Measurements from ENCODE around the gene WSCD1. TPM values are rescaled to one million over a fixed set of nuclear protein-coding genes. Genes with fewer than 3 reads are reported as not detected.

The WSCD1 gene
- total RNA-seq = 10 to 100 TPM in 1 of 10 donors, 1 to 10 TPM in 9; 3.4 to 13.8 (median 4.2) TPM
- polyA plus RNA-seq = 1 to 10 TPM; 2.5 to 3.9 TPM
- long read RNA-seq, donor 1, full-length matches to known transcripts = 7 of 20 reads
- long read RNA-seq, donor 1, partial matches to known transcripts = 2 of 20 reads
- long read RNA-seq, donor 1, other reads (novel, unspliced or antisense) = 11 of 20 reads
- long read RNA-seq, donor 2, full-length matches to known transcripts = 7 of 15 reads
- long read RNA-seq, donor 2, partial matches to known transcripts = 8 of 15 reads
- long read RNA-seq, donor 2, other reads (novel, unspliced or antisense) = 0 of 15 reads
- long read RNA-seq, donor 3, full-length matches to known transcripts = 1 of 2 reads
- long read RNA-seq, donor 3, partial matches to known transcripts = 0 of 2 reads
- long read RNA-seq, donor 3, other reads (novel, unspliced or antisense) = 1 of 2 reads

GRCh38 chr17:6069539-6070429, at the start of gene WSCD1:
Gene WSCD1 (plus strand): TSS chr17:6070379. CDS start chr17:6080659, 10,280 bp downstream.
- peak within 1 kb of the TSS; percentile 38 to 81 (median 63) for H3K4me3 ChIP-seq
- TF ChIP-seq CTCF (IDR thresholded peaks at IDR 0.05) = no peak
- H3K27me3 ChIP-seq = peaks cover 0 to 52% (median 32%) of the 10 kb centered on the region in 7 donors
- DNase-seq = peak in 1 of 2 donors; percentile 42
- H3K27ac ChIP-seq = peak within 1 kb of the TSS in 5 of 10 donors; percentile 12 to 64 (median 44)
- peaks cover 0 to 12% (median 7%) of the 10 kb centered on the region in 9 donors for H3K4me1 ChIP-seq
- peak; percentile 27 to 81 (median 66) for ATAC-seq
- no peaks in the 10 kb centered on the region for H3K9me3 ChIP-seq
- intact Hi-C loops (cut with DNase I) = loop anchor here in 4 of 10 donors (10.0 kb wide), 4 partner anchors 335 to 485 kb away; partner anchors contain the start of gene NLRP1 (in 1 of the 4)
- no peaks in the 10 kb centered on the region for H3K36me3 ChIP-seq
- whole genome bisulfite sequencing, 2 donors = 6 to 13% methylated on average over 47 to 69 of the region's 71 CpGs

- no peaks in the 10 kb centered on the region for H3K9me3 ChIP-seq
- WGBS, 2 donors = 67 to 69% methylated on average over 5 of the region's 5 CpGs
- H3K27me3 ChIP-seq = peaks cover 0 to 43% (median 9%) of the 10 kb centered on the region in 7 donors
- DNase-seq (no peak), ATAC-seq (no peak)
- H3K4me1 ChIP-seq = no peaks in the 10 kb centered on the region
- intact Hi-C loops (cut with DNase I) = no loop called here
- H3K4me3 ChIP-seq = no peak overlapping the region
- H3K36me3 ChIP-seq = no peaks in the 10 kb centered on the region
- H3K27ac ChIP-seq = no peak overlapping the region
- TF ChIP-seq CTCF (IDR thresholded peaks at IDR 0.05) = no peak
Observed at GRCh38 chr17:6021011-6021400, 49.2 kb upstream of the WSCD1 start.

- TF ChIP-seq CTCF (IDR thresholded peaks at IDR 0.05) = no peak
- ATAC-seq (no peak), DNase-seq (no peak)
- intact Hi-C loops (cut with DNase I) = no loop called here
- H3K4me1 ChIP-seq = no peaks in the 10 kb centered on the region
- H3K9me3 ChIP-seq = no peaks in the 10 kb centered on the region
- no peaks in the 10 kb centered on the region for H3K36me3 ChIP-seq
- 80% methylated on average over 9 of the region's 9 CpGs for WGBS, 2 donors
- no peak overlapping the region for H3K4me3 ChIP-seq
- peaks cover 0 to 49% (median 9%) of the 10 kb centered on the region in 7 donors for H3K27me3 ChIP-seq
- H3K27ac ChIP-seq = no peak overlapping the region
Observed at GRCh38 chr17:6021627-6022026, 48.6 kb upstream of the WSCD1 start.

Measured in heart right ventricle (tissue), 16 donors.